Endothelial cell of umbilical vein (primary cell): ENCODE measurements around the gene DGKI. TPM values are rescaled to one million over a fixed set of nuclear protein-coding genes. Genes with fewer than 3 reads are reported as not detected.

Experiments
- BruUV-seq: library from RNA; stranded (reverse); fragments of 400-500 nt; replicated peaks from 2 replicates; lab custom pipeline; 2021; lab: Mats Ljungman, UMichigan
- CTCF ChIA-PET: fragments of 300-600, 350-600 bp; sonication (Branson Sonifier 250); formaldehyde crosslinking; loops from one replicate; lab custom pipeline; 2021; ENCODE audit warnings: antibody characterized with exemption, inconsistent platforms; lab: Charles Lee
- POLR2A ChIA-PET: fragments of 300-600, 350-600 bp; sonication (Branson Sonifier 250); formaldehyde crosslinking; loops from one replicate; lab custom pipeline; 2021; ENCODE audit warnings: antibody characterized with exemption, inconsistent platforms; lab: Charles Lee
- DNase-seq: peaks from one replicate; pipeline ENCODE4 v3.0.0-alpha.2; 2011; ENCODE audit warnings: low read depth, low spot score
- FAIRE-seq: peaks from 2 replicates; lab custom pipeline; 2011; peaks lifted over from hg19 to GRCh38; lab: Jason Lieb, UNC
- H2AFZ ChIP-seq: 2 replicates; pipeline ENCODE4 v1.6.0; 2012; ENCODE audit warnings: low read depth, low read length, control low read depth, inconsistent platforms
- H3K27ac ChIP-seq: 2 replicates; pipeline ENCODE4 v1.5.1; 2011; ENCODE audit warnings: low read depth, mild to moderate bottlenecking, control low read depth, low read length, moderate library complexity; ENCODE audit not compliant: insufficient read depth
- H3K27me3 ChIP-seq, 2 experiments: 2 replicates each; pipeline versions ENCODE4 v1.6.0 to v1.6.1; 2011; ENCODE audit warnings: low read length in 2 of 2, mixed read lengths in 1 of 2; ENCODE audit not compliant: control insufficient read depth in 2 of 2, insufficient read depth in 2 of 2
- H3K36me3 ChIP-seq, 2 experiments: 2 replicates in 1 of 2; 3 replicates in 1 of 2; pipeline ENCODE4 v1.5.1; 2011; ENCODE audit warnings: low read length in 2 of 2, mild to moderate bottlenecking in 1 of 2, moderate library complexity in 1 of 2; ENCODE audit not compliant: control insufficient read depth in 2 of 2, insufficient read depth in 2 of 2; ENCODE audit errors: extremely low read depth in 1 of 2
- H3K4me1 ChIP-seq: 3 replicates; pipeline ENCODE4 v1.5.1; 2011; ENCODE audit warnings: mild to moderate bottlenecking, low read length; ENCODE audit not compliant: control insufficient read depth, insufficient read depth; ENCODE audit errors: extremely low read depth
- H3K4me2 ChIP-seq: 2 replicates; pipeline ENCODE4 v1.6.1; 2011; ENCODE audit warnings: low read length, control low read depth, mixed read lengths; ENCODE audit not compliant: insufficient read depth
- H3K4me3 ChIP-seq, 3 experiments: fragments of 200-600 bp in 1 of 3; sonication (generic), shearing (Covaris generic) in 1 of 3; replicated peaks in 1 of 3; 2 replicates each; pipeline ENCODE4 v1.5.1; 2011 to 2016; ENCODE audit warnings: control low read depth in 3 of 3, low read length in 3 of 3, mild to moderate bottlenecking in 2 of 3, inconsistent platforms in 1 of 3, low read depth in 1 of 3, moderate library complexity in 1 of 3; ENCODE audit not compliant: insufficient read depth in 1 of 3
- H3K79me2 ChIP-seq: 2 replicates; pipeline ENCODE4 v1.6.0; 2012; ENCODE audit warnings: low read length, inconsistent platforms; ENCODE audit not compliant: control insufficient read depth, insufficient read depth
- H3K9ac ChIP-seq: replicated peaks from 2 replicates; pipeline ENCODE3; 2011; ENCODE audit warnings: low read length, control low read depth; ENCODE audit not compliant: insufficient read depth; ENCODE audit errors: extremely low read depth
- H3K9me1 ChIP-seq: replicated peaks from 3 replicates; pipeline ENCODE4 v1.6.0; 2011; ENCODE audit warnings: mild to moderate bottlenecking, low read length; ENCODE audit not compliant: control insufficient read depth, insufficient read depth; ENCODE audit errors: extremely low read depth
- H3K9me3 ChIP-seq: replicated peaks from 2 replicates; pipeline ENCODE4 v1.5.1; 2012; ENCODE audit warnings: low read length, inconsistent platforms; ENCODE audit not compliant: control insufficient read depth, insufficient read depth
- H4K20me1 ChIP-seq: replicated peaks from 2 replicates; pipeline ENCODE3; 2011; ENCODE audit warnings: mild to moderate bottlenecking, low read length; ENCODE audit not compliant: control insufficient read depth, insufficient read depth; ENCODE audit errors: extremely low read depth
- FOS ChIP-seq: IDR thresholded peaks from 2 replicates; pipeline ENCODE4 v1.6.1; 2011; ENCODE audit warnings: mild to moderate bottlenecking, low read length, moderate library complexity, borderline replicate concordance; ENCODE audit not compliant: insufficient read depth
- GATA2 ChIP-seq: IDR thresholded peaks from 2 replicates; pipeline ENCODE4 v1.7.0; 2011; ENCODE audit warnings: low read depth, mild to moderate bottlenecking, moderate library complexity, mixed read lengths, low read length; ENCODE audit not compliant: insufficient read length, insufficient read depth
- JUN ChIP-seq: IDR thresholded peaks from 2 replicates; pipeline ENCODE4 v1.6.1; 2011; ENCODE audit warnings: borderline replicate concordance, low read depth; ENCODE audit not compliant: insufficient read length, insufficient read depth
- dilution Hi-C: fragments of 300-500 bp; cut with MboI; formaldehyde crosslinking; loops from one replicate; pipeline ENCODE4 v1.15.0; 2019; ENCODE audit warnings: low sequenced_read_pairs; ENCODE audit not compliant: extremely low pct_ligation_motif_present
- intact Hi-C: fragments of 100-400 bp; cut with micrococcal nuclease; formaldehyde crosslinking; loops from one replicate; pipeline ENCODE4 v1.10.0; 2022
- polyA plus RNA-seq, 4 experiments: library from polyadenylated mRNA; depleted of rRNA in 3 of 4; stranded (reverse) in 3 of 4; unstranded in 1 of 4; fragments of >200 nt; gene quantifications; 2 replicates each; pipeline versions ENCODE4 v1.2.1 to v1.2.3, GENCODE V29; 2011 to 2012; ENCODE audit warnings: missing spikeins in 1 of 4
- small RNA-seq: library from RNA; depleted of rRNA; stranded (forward); fragments of <200 nt; gene quantifications from one replicate; pipeline ENCODE3, GENCODE V24; 2012; ENCODE audit warnings: low replicate concordance, low read depth; ENCODE audit not compliant: insufficient read depth, insufficient read length
- total RNA-seq: library from RNA; stranded (reverse); gene quantifications from 2 replicates; pipeline ENCODE4 v1.2.3, GENCODE V29; 2021

Gene DGKI
- total and polyA plus RNA-seq, 2 donors (not counting 3 experiments of a cell fraction or from before 2014, with no cell fraction given): 0.11 to 0.51 TPM

GRCh38 chr7:137331378-137331777 is 515.4 kb downstream of the DGKI start:
- Histone ChIP-seq H3K27ac (no peak overlapping the region), H3K9ac (no peak overlapping the region), H3K4me2 (no peak overlapping the region), H3K4me1 (no peaks in the 10 kb centered on the region), H3K79me2 (no peaks in the 10 kb centered on the region), H2AFZ (no peak overlapping the region), H3K4me3 (no peak overlapping the region), H4K20me1 (no peaks in the 10 kb centered on the region), H3K27me3 (no peaks in the 10 kb centered on the region), H3K9me1 (no peaks in the 10 kb centered on the region), H3K9me3 (no peaks in the 10 kb centered on the region), H3K36me3 (no peaks in the 10 kb centered on the region)
- TF ChIP-seq FOS (no peak), GATA2 (no peak), JUN (no peak)
- POLR2A ChIA-PET: no interaction called here
- dilution Hi-C loops: no loop called here
- intact Hi-C loops: no loop called here
- no TSS peak for BruUV-seq
- CTCF ChIA-PET: no interaction called here
- FAIRE-seq (no peak), DNase-seq (no peak)

Small RNA genes lying within 50 kb of the gene (small RNA-seq; reads per million reads assigned to genes)
- 2.4 reads per million, percentile 8 among the genes with 10 or more reads in this experiment for gene AC090498.1

Other genes with a start within 250 kb of the DGKI start
- 89.5 and 93.4 TPM in 2 replicates for gene CREB3L2, start 155.1 kb upstream of the DGKI start, total RNA-seq
- gene CREB3L2, start 155.1 kb upstream of the DGKI start, polyA plus RNA-seq: 29.6 and 32.1 TPM in 2 replicates
- not detected in 2 replicates for gene AKR1D1, start 229.5 kb upstream of the DGKI start, total RNA-seq
- gene AKR1D1, start 229.5 kb upstream of the DGKI start, polyA plus RNA-seq: not detected in 2 replicates